NCI-H1694 treated with DMSO at 0.1 percent for 48 hours (cell line): ENCODE measurements around the gene OTUD3.
"Not testable (repeated sequence)": the region's sequence is repeated elsewhere in the genome, so short reads cannot be mapped to it uniquely, and the experiment has no call there.

ENCODE experiments used
- DNase-seq: peaks from one replicate; lab custom pipeline; 2025; lab: John Stamatoyannopoulos, UW

OTUD3 gene

GRCh38 chr1:19868575-19868974 is 13.6 kb upstream of the OTUD3 start:
- DNase-seq: not testable (repeated sequence)

- not testable (repeated sequence) for DNase-seq
Measured at GRCh38 chr1:19869453-19869852, 12.7 kb upstream of the OTUD3 start.

DNA sequence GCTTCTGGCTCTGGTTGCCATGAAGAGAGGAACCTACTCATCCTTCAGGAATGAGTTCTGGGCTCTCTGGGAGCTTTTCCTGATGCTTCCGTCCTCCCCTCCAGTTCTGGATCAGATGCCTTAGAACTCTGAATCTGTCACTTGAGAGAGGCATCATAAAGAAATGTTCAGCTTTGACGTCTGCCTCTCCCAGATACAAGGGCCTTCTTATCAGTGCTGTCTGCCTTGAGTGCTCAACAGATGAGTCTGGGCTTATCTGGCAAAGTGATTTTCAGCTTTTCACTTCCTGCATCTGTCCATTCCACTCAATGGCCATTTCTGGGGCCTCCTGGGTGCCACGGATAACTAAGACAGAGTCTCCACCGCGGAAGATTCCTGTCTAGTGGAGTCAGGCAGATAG is 12.3 kb upstream of the OTUD3 start:
- no peak for DNase-seq

- DNase-seq: no peak
Measured at GRCh38 chr1:19872190-19872589, 10.0 kb upstream of the OTUD3 start.

- DNase-seq: no peak
Measured at GRCh38 chr1:19877181-19877750, 4.9 kb upstream of the OTUD3 start.

DNA sequence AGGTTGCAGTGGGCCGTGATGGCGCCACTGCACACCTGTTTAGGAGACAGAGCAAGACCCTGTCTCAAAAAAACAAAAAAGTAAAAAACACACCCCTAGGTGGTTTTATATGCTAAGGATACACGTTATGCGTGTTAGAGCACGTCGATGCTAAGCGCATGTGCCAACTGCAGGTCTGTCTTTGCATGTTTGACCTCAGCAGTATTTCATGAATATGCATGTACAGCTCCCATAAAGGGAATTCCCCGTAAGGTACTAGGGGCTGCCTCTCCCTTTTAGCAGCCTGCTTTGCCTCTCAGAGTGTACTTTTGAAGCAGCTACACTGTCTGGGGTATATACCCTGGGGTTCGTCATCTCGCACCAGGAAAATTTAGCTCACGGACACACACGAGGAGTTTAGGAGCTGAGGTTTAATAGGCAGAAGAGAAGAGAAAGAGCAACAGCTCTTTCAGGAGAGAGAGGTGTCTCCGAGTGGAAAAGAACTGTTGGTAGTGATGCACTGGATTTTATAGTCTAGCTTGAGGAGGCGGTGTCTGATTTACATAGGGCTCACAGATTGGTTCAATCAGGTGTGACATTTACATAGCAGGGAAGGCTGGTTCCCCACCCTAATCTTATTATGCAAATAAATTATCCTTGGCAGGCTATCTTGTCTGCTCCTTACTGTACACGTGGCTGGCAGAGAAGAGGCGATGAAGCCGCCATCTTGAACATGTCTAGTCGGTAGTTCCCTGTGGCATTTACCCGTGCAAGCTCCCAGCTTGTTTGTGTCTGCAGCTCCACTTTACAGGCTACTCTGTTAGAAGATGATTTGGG is 4.2 kb upstream of the OTUD3 start:
- no peak for DNase-seq

- DNase-seq: no peak
Measured at GRCh38 chr1:19878637-19878985, 3.6 kb upstream of the OTUD3 start.

DNA sequence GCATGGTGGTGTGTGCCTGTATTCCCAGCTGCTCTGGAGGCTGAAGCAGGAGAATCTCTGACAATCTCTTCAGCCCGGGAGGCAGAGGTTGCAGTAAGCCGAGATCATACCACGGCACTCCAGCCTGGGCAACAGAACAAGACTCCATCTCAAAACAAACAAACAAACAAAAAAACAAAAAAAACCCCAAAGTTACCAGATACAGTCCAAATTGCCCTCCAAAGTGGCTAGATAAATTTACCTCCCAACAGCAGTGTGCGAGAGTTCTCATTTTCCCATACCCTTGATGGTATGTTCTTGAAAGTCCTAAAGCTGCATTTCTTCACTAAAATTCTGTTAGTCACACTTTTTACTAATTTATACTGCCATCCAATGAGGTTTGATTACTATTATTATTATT is 3.0 kb upstream of the OTUD3 start:
- DNase-seq: no peak

GRCh38 chr1:19879661-19880060 is 2.5 kb upstream of the OTUD3 start:
- DNase-seq: no peak

GRCh38 chr1:19880841-19881240 is 1.4 kb upstream of the OTUD3 start:
- not testable (repeated sequence) for DNase-seq

GRCh38 chr1:19884312-19884711 is 2.1 kb downstream of the OTUD3 start:
- no peak for DNase-seq

- no peak for DNase-seq
Measured at GRCh38 chr1:19885821-19886220, 3.6 kb downstream of the OTUD3 start.

DNA sequence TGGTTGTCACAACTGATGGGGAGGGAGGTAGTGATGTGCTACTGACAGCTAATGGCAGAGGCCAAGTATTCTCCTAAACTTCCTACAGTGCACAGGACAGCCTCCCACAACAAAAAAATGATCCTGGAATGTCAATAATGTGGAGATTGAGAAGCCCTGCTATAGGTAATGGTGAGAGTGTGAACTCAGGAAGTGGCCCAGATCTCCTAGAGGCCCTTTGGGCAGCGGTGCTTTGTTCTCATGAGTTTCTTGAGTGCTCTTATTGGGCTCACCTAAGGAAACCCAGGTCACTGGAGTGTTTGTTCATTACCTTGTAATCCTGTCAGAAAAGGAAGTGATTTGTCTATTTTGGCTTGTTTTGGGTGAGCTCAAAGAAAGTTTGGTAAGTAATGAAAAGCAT is 5.9 kb downstream of the OTUD3 start:
- no peak for DNase-seq

- DNase-seq: no peak
Measured at GRCh38 chr1:19889656-19890055, 7.5 kb downstream of the OTUD3 start.

DNA sequence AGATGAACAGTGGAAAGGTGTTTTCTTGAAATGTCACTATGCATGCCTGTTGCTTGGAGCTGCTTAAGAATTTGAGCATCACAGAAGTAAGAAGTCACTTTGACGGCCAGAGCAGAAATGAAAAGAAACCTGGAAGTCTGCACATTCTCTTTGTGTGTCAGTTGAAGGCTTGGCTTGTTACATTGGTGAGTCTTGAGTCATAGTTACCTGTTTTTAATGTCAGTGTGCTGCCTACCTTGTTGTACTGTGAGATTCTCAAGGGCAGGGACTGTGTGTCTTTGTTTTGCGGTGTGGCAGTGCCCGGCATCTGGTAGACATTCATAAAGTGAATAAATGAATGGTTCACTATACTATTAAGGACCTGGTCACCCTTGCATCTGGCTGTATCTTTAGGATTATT is 9.9 kb downstream of the OTUD3 start:
- no peak for DNase-seq

GRCh38 chr1:19892628-19893168 is 10.5 kb downstream of the OTUD3 start:
- DNase-seq: no peak

DNA sequence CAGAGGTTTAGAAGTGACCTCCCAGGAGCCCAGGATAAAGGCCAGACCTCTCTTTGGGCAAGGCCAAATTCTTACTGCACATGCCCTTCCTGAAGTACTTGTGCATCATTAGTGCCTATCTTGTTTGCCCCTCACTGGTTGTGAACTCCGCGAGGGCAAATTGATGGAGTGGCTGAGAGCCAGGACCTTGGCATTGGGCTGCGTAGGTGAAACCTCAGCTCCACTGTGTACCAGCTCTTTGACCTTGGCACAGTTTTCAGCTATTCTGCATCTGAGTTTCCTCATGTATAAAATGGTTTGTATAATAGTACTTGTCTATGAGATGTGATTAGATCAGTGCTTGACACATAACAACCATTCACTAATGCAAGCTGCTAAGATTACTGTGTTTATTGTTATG is 11.5 kb downstream of the OTUD3 start:
- DNase-seq: no peak

GRCh38 chr1:19894218-19894617 is 12.0 kb downstream of the OTUD3 start:
- no peak for DNase-seq

DNA sequence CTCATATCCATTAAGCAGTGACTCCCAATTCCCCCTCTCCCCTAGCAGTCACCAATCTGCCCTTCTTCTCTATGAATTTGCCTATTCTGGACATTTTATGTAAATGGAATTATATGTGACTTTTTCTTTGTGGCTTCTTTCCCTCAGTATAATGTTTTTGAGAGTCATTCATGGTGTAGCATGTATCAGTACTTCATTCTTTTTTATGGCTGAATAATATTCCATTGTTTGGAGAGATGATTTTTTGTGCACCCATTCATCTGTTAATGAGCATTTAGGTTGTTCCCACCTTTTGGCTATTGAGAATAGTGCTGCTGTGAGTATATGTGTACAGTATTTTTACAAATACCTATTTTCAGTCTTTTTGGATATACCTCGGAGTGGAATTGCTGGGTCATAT is 19.5 kb downstream of the OTUD3 start:
- DNase-seq: no peak

DNA sequence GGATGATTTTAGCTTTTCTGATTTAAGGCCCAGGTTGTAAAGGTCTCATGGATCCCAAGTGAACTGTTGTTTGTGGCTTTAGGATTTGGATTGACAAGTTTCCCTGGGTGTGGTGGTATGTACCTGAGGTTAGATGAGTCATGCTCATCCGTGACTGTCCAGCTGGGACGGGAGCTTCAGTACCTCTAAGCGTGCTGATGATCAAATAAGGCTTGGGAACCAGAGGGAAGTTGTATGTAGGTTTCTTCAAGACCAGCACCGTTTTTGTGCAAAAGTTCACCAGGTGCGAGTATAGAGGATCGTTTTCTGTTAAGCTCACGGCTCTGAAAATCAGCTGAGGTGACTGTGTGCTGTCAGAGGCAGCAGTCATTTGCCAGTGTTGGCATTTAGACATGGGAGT is 21.4 kb downstream of the OTUD3 start:
- DNase-seq: no peak

- no peak for DNase-seq
Measured at GRCh38 chr1:19907456-19907855, 25.3 kb downstream of the OTUD3 start.

- DNase-seq: no peak
Measured at GRCh38 chr1:19909392-19909791, 27.2 kb downstream of the OTUD3 start.

- no peak for DNase-seq
Measured at GRCh38 chr1:19909971-19910370, 27.8 kb downstream of the OTUD3 start.

DNA sequence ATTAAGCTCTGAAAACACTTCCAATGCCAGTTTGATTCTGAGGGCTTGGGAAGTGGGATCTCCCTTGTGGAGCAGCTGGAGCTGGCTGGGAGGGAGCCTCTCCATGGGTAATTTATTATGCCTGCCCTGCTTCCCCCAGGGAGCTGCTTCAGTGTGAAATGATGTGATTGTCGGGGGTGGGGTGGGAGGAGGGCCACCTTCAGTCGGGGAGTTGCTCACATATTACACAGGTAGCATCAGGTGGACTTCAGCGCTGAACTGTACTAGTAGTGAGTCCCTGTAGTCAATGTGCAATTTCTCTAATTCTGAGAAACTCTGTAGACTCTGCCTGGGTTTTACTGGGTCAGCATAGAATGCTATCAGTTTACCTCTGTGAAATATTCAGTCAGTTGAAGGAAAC is 28.5 kb downstream of the OTUD3 start:
- DNase-seq: no peak
